RWPE1 (cell line): ENCODE results near the gene FARSB.

Experiments
- CTCF ChIA-PET: fragments of 350-600 bp; sonication (Branson Sonifier 250); formaldehyde crosslinking; extraction: SDS; loops from one replicate; lab custom pipeline; 2021; lab: Yijun Ruan, JAX
- POLR2A ChIA-PET: fragments of 400-600 bp; formaldehyde crosslinking; extraction: SDS; loops from one replicate; lab custom pipeline; 2020; ENCODE audit warnings: antibody characterized with exemption; ENCODE audit not compliant: low non-redundant PET; lab: Yijun Ruan, JAX
- DNase-seq: peaks from one replicate; pipeline ENCODE4 v3.0.0; 2012; ENCODE audit warnings: low spot score
- H3K27ac ChIP-seq: fragments of 450-650 bp; 2 replicates; pipeline ENCODE4 v1.5.1; 2017
- CTCF ChIP-seq: fragments of 450-650 bp; conservative IDR thresholded peaks from 2 replicates; pipeline ENCODE4 v1.5.1; 2017; ENCODE audit warnings: low read depth, mild to moderate bottlenecking

The FARSB gene

GRCh38 chr2:222525811-222526210, 130.1 kb downstream of the FARSB start:
- H3K27ac ChIP-seq: no peak overlapping the region
- no peak for TF ChIP-seq CTCF
- ChIA-PET POLR2A (no interaction called here), CTCF (interaction anchor here (0.7 kb wide), 1 partner anchor 129 kb away, joined by 4 read pairs; no protein-coding TSS in a partner anchor)
- no peak for DNase-seq

GRCh38 chr2:222523783-222524544, 131.9 kb downstream of the FARSB start:
- ChIA-PET POLR2A (no interaction called here), CTCF (no interaction called here)
- H3K27ac ChIP-seq: no peak overlapping the region
- no peak for TF ChIP-seq CTCF
- DNase-seq: no peak

- ChIA-PET CTCF (no interaction called here), POLR2A (no interaction called here)
- no peak for TF ChIP-seq CTCF
- H3K27ac ChIP-seq: no peak overlapping the region
- no peak for DNase-seq
These were observed 133.8 kb downstream of the FARSB start for GRCh38 chr2:222522082-222522481.

GRCh38 chr2:222521099-222521498, 134.8 kb downstream of the FARSB start:
- no peak for DNase-seq
- POLR2A ChIA-PET: no interaction called here

More at GRCh38 chr2:222521099-222521498, 134.8 kb downstream of the FARSB start:
- CTCF ChIA-PET: interaction anchor here (0.5 kb wide), 1 partner anchor 771 kb away, joined by 3 read pairs; no protein-coding TSS in a partner anchor
- no peak for TF ChIP-seq CTCF
- no peak overlapping the region for H3K27ac ChIP-seq
